GM12878 (cell line): ENCODE results near the gene THRB. TPM values are rescaled to one million over a fixed set of nuclear protein-coding genes. Genes with fewer than 3 reads are reported as not detected.

ENCODE experiments used
- ATAC-seq: fragments of 200-7000 bp; cut with Tn5 transposase; 3 replicates; pipeline ENCODE4 v1.9.1; 2020; ENCODE audit warnings: mild to moderate bottlenecking, moderate library complexity
- BruUV-seq: library from RNA; stranded (reverse); fragments of 400-500 nt; replicated peaks from 2 replicates; lab custom pipeline; 2021; lab: Mats Ljungman, UMichigan
- CTCF ChIA-PET: fragments of 300-600 bp; sonication (Branson Sonifier 250); formaldehyde crosslinking; extraction: SDS; loops from one replicate; lab custom pipeline; 2021; ENCODE audit warnings: inconsistent platforms; lab: Yijun Ruan, JAX
- POLR2A ChIA-PET: fragments of 350-600 bp; formaldehyde crosslinking; extraction: SDS; loops from one replicate; lab custom pipeline; 2021; ENCODE audit warnings: inconsistent platforms; lab: Charles Lee
- RAD21 ChIA-PET: fragments of 300-600 bp; sonication (Branson Sonifier 250); formaldehyde crosslinking; loops from one replicate; lab custom pipeline; 2023; ENCODE audit warnings: antibody characterized with exemption; ENCODE audit not compliant: unreplicated experiment; lab: Charles Lee
- SMC1A ChIA-PET: fragments of 300-600 bp; sonication (Branson Sonifier 250); formaldehyde crosslinking; loops from one replicate; lab custom pipeline; 2023; ENCODE audit not compliant: unreplicated experiment, uncharacterized antibody; lab: Charles Lee
- DNase-seq: peaks from one replicate; pipeline ENCODE4 v3.0.0-alpha.2; 2011; ENCODE audit warnings: low read depth, low spot score
- FAIRE-seq: peaks from 3 replicates; lab custom pipeline; 2011; peaks lifted over from hg19 to GRCh38; lab: Jason Lieb, UNC
- H2AFZ ChIP-seq: 2 replicates; pipeline ENCODE4 v1.6.0; 2011; ENCODE audit warnings: low read depth, low read length, control low read depth; ENCODE audit not compliant: control insufficient read depth
- H3K27ac ChIP-seq: 2 replicates; pipeline ENCODE4 v1.5.1; 2011; ENCODE audit warnings: control low read depth; ENCODE audit not compliant: control insufficient read depth, insufficient read depth
- H3K27me3 ChIP-seq, 2 experiments: replicated peaks in 1 of 2; 2 replicates each; pipeline versions ENCODE4 v1.6.0 to v1.6.1; 2011; ENCODE audit warnings: low read length in 1 of 2; ENCODE audit not compliant: control insufficient read depth in 2 of 2, insufficient read depth in 2 of 2
- H3K36me3 ChIP-seq, 2 experiments: 2 replicates each; pipeline ENCODE4 v1.5.1; 2011; ENCODE audit warnings: low read length in 1 of 2; ENCODE audit not compliant: control insufficient read depth in 2 of 2, insufficient read depth in 2 of 2
- H3K4me1 ChIP-seq: 2 replicates; pipeline ENCODE4 v1.6.1; 2011; ENCODE audit warnings: mild to moderate bottlenecking, low read length, moderate library complexity, mixed read lengths; ENCODE audit not compliant: control insufficient read depth, insufficient read depth
- H3K4me2 ChIP-seq: 2 replicates; pipeline ENCODE4 v1.6.0; 2011; ENCODE audit warnings: control low read depth; ENCODE audit not compliant: control insufficient read depth, insufficient read depth
- H3K4me3 ChIP-seq: fragments of 200-600 bp; sonication (generic); 2 replicates; pipeline ENCODE4 v1.5.1; 2016
- H3K79me2 ChIP-seq: 2 replicates; pipeline ENCODE4 v1.6.0; 2011; ENCODE audit warnings: low read length; ENCODE audit not compliant: control insufficient read depth, insufficient read depth
- H3K9ac ChIP-seq: 2 replicates; pipeline ENCODE4 v1.8.0; 2011; ENCODE audit warnings: low read length, control low read depth, mixed read lengths; ENCODE audit not compliant: control insufficient read depth, insufficient read depth
- H3K9me3 ChIP-seq: replicated peaks from 3 replicates; pipeline ENCODE4 v1.5.1; 2011; ENCODE audit warnings: mild to moderate bottlenecking, low read length; ENCODE audit not compliant: control insufficient read depth, insufficient read depth
- H4K20me1 ChIP-seq: 2 replicates; pipeline ENCODE4 v1.6.0; 2011; ENCODE audit not compliant: control insufficient read depth, insufficient read depth
- BCL11A ChIP-seq: IDR thresholded peaks from 2 replicates; pipeline ENCODE4 v1.6.1; 2011; ENCODE audit warnings: low read depth, low read length
- BCLAF1 ChIP-seq: fragments of 450-650 bp; IDR thresholded peaks from 2 replicates; pipeline ENCODE4 v1.6.1; 2017; ENCODE audit warnings: antibody characterized with exemption, mild to moderate bottlenecking, moderate library complexity
- CBX3 ChIP-seq: fragments of 200-600 bp; sonication (generic); IDR thresholded peaks from 2 replicates; pipeline ENCODE4 v1.6.1; 2016; ENCODE audit warnings: low read depth, borderline replicate concordance
- CHD4 ChIP-seq: fragments of 200-600 bp; sonication (generic); IDR thresholded peaks from 2 replicates; pipeline ENCODE4 v1.6.1; 2016; ENCODE audit warnings: mild to moderate bottlenecking
- FOXK2 ChIP-seq: fragments of 450-650 bp; IDR thresholded peaks from 2 replicates; pipeline ENCODE4 v1.6.1; 2017; ENCODE audit warnings: mild to moderate bottlenecking, moderate library complexity
- HDAC2 ChIP-seq: fragments of 200-600 bp; sonication (generic); IDR thresholded peaks from 2 replicates; pipeline ENCODE4 v1.6.1; 2017
- HSF1 ChIP-seq: fragments of 150-350 bp; IDR thresholded peaks from 2 replicates; pipeline ENCODE4 v1.6.1; 2014; ENCODE audit warnings: mild to moderate bottlenecking, low read depth, low read length
- IRF3 ChIP-seq: fragments of 450-650 bp; IDR thresholded peaks from 2 replicates; pipeline ENCODE4 v1.6.1; 2014; ENCODE audit warnings: mild to moderate bottlenecking
- MXI1 ChIP-seq: fragments of 150-350 bp; IDR thresholded peaks from 2 replicates; pipeline ENCODE4 v1.6.1; 2011; ENCODE audit warnings: low read depth, mild to moderate bottlenecking, inconsistent platforms, low read length, improper control_type of control experiment
- NFYB ChIP-seq: IDR thresholded peaks from 2 replicates; pipeline ENCODE4 v1.6.1; 2011; ENCODE audit warnings: low read depth, mild to moderate bottlenecking, low read length, improper control_type of control experiment, moderate library complexity; ENCODE audit not compliant: insufficient read depth
- NR2C1 ChIP-seq: fragments of 450-650 bp; IDR thresholded peaks from 2 replicates; pipeline ENCODE4 v1.6.1; 2017; ENCODE audit warnings: antibody characterized with exemption, mild to moderate bottlenecking, moderate library complexity
- POU2F2 ChIP-seq: IDR thresholded peaks from 3 replicates; pipeline ENCODE4 v1.6.1; 2011; ENCODE audit warnings: low read depth, mild to moderate bottlenecking, low read length, borderline replicate concordance
- SMARCA5 ChIP-seq: fragments of 450-650 bp; IDR thresholded peaks from 2 replicates; pipeline ENCODE4 v1.6.1; 2017; ENCODE audit warnings: mild to moderate bottlenecking
- ZBTB40 ChIP-seq: fragments of 450-650 bp; IDR thresholded peaks from 2 replicates; pipeline ENCODE4 v1.6.1; 2016; ENCODE audit warnings: mild to moderate bottlenecking, moderate library complexity, borderline replicate concordance
- ZNF274 ChIP-seq: IDR thresholded peaks from one replicate; pipeline ENCODE4 v1.8.0; 2011; ENCODE audit not compliant: insufficient read length, insufficient read depth
- WGBS: methylation state at CpG from one replicate; pipeline ENCODE4 v1.1.6; 2016; ENCODE audit warnings: low lambda C conversion rate; ENCODE audit not compliant: insufficient replicate concordance, insufficient coverage; ENCODE audit errors: missing lambda C conversion rate; 5-methylcytosine and 5-hydroxymethylcytosine counted together
- in situ Hi-C: fragments of 300-500 bp; cut with MboI; formaldehyde crosslinking; loops from 9 replicates; pipeline ENCODE4 v1.14.3; 2018; ENCODE audit warnings: mixed read lengths
- intact Hi-C: fragments of 100-400 bp; cut with micrococcal nuclease; formaldehyde crosslinking; loops from one replicate; pipeline ENCODE4 v1.14.2; 2022; ENCODE audit not compliant: unreplicated experiment
- polyA plus RNA-seq, 11 experiments: library from polyadenylated mRNA; depleted of rRNA in 4 of 11; unstranded in 6 of 11; stranded (reverse) in 5 of 11; fragments of >200 nt; fragmentation: Nextera tagmentation in 4 of 11; fragmentation: Illumina TruSeq in 1 of 11; extraction: Ambion mirVana in 4 of 11; extraction: Trizol in 1 of 11; gene quantifications; 1 replicate in 1 of 11; 2 replicates in 10 of 11; pipeline versions ENCODE4 v1.2.1 to v1.2.3, GENCODE V29; 2011 to 2016; ENCODE audit warnings: inconsistent platforms in 2 of 11, missing spikeins in 2 of 11, low read depth in 1 of 11
- total RNA-seq, 4 experiments: library from RNA; depleted of rRNA in 3 of 4; stranded (reverse); fragments of >200 nt in 3 of 4; fragmentation: Illumina TruSeq in 1 of 4; extraction: Trizol in 1 of 4; gene quantifications; 2 replicates each; pipeline versions ENCODE4 v1.2.1 to v1.2.3, GENCODE V29; 2013 to 2021

The THRB gene
- total and polyA plus RNA-seq, 10 of the 15 experiments (the other 5 are each of a cell fraction or from before 2014, with no cell fraction given), result 0.05 TPM; not detected in 9

GRCh38 chr3:24490151-24490550 is 4.5 kb downstream of the THRB start:
- in situ Hi-C loops, result no loop called here
- TF ChIP-seq CBX3 (no peak), ZBTB40 (no peak), HSF1 (no peak), BCL11A (no peak), HDAC2 (no peak), BCLAF1 (no peak), FOXK2 (no peak), NR2C1 (no peak), MXI1 (no peak), ZNF274 (no peak), NFYB (no peak), POU2F2 (no peak), IRF3 (no peak), SMARCA5 (no peak), CHD4 (no peak)

More at GRCh38 chr3:24490151-24490550, 4.5 kb downstream of the THRB start:
- Histone ChIP-seq H3K4me3 (no peak overlapping the region), H3K79me2 (no peaks in the 10 kb centered on the region), H4K20me1 (no peaks in the 10 kb centered on the region), H3K9me3 (no peaks in the 10 kb centered on the region), H3K4me2 (no peak overlapping the region), H3K4me1 (no peaks in the 10 kb centered on the region), H3K36me3 (no peaks in the 10 kb centered on the region), H3K27ac (no peak overlapping the region), H3K9ac (no peak overlapping the region), H2AFZ (no peak overlapping the region), H3K27me3 (peaks cover 5 to 14% of the 10 kb centered on the region in 2 experiments)
- ChIA-PET SMC1A (no interaction called here), POLR2A (no interaction called here), CTCF (no interaction called here), RAD21 (no interaction called here)
- BruUV-seq, result no TSS peak
- FAIRE-seq (no peak), ATAC-seq (no peak), DNase-seq (no peak)
- intact Hi-C loops, result no loop called here
- 0% methylated on average over 2 of the region's 2 CpGs for WGBS
